GM12873 (cell line): ENCODE data around the gene MEF2C.

Experiments used
- CTCF ChIP-seq: IDR thresholded peaks from 2 replicates; pipeline ENCODE4 v1.5.1; 2012; ENCODE audit warnings: low read depth, mild to moderate bottlenecking, moderate library complexity, low read length, control low read depth; ENCODE audit not compliant: insufficient read depth; ENCODE audit errors: missing control alignments

Gene MEF2C

GRCh38 chr5:88780736-88781135 is 102.2 kb downstream of the MEF2C start:
- TF ChIP-seq CTCF: no peak

- no peak for TF ChIP-seq CTCF
These were observed 104.2 kb downstream of the MEF2C start for GRCh38 chr5:88778736-88779135.

- no peak for TF ChIP-seq CTCF
These were observed 106.3 kb downstream of the MEF2C start for GRCh38 chr5:88776692-88777091.

GRCh38 chr5:88772831-88773230 is 110.2 kb downstream of the MEF2C start:
- TF ChIP-seq CTCF: no peak

- no peak for TF ChIP-seq CTCF
These were observed 110.9 kb downstream of the MEF2C start for GRCh38 chr5:88772047-88772446.

GRCh38 chr5:88770276-88771257 is 112.4 kb downstream of the MEF2C start:
- no peak for TF ChIP-seq CTCF

- TF ChIP-seq CTCF: no peak
These were observed 113.8 kb downstream of the MEF2C start for GRCh38 chr5:88769165-88769564.
